Medulla oblongata (tissue), 1 donor: Measurements from ENCODE around the gene NFIX.

ENCODE experiments used
- DNase-seq: peaks from one replicate; pipeline ENCODE4 v3.0.0-alpha.2; 2015; ENCODE audit errors: extremely low spot score

NFIX gene

GRCh38 chr19:13020002-13020414, 24.7 kb downstream of the NFIX start:
- no peak for DNase-seq

GRCh38 chr19:13022111-13022858, 27.0 kb downstream of the NFIX start:
- DNase-seq: no peak

GRCh38 chr19:13022859-13023636, 27.8 kb downstream of the NFIX start:
- DNase-seq: peak; percentile 96

- peak; percentile 24 for DNase-seq
Observed at GRCh38 chr19:13023656-13024055, 28.4 kb downstream of the NFIX start.

- DNase-seq: peak; percentile 16
Observed at GRCh38 chr19:13024126-13024950, 29.1 kb downstream of the NFIX start.

- no peak for DNase-seq
Observed at GRCh38 chr19:13024951-13025697, 29.8 kb downstream of the NFIX start.

GRCh38 chr19:13025819-13026456, 30.7 kb downstream of the NFIX start:
- peak; percentile 67 for DNase-seq

GRCh38 chr19:13026462-13027370, 31.4 kb downstream of the NFIX start:
- peak; percentile 74 for DNase-seq

- DNase-seq: no peak
Observed at GRCh38 chr19:13027557-13027956, 32.3 kb downstream of the NFIX start.

GRCh38 chr19:13028027-13028426, 32.8 kb downstream of the NFIX start:
- DNase-seq: no peak

GRCh38 chr19:13029301-13029880, 34.1 kb downstream of the NFIX start:
- peak; percentile 31 for DNase-seq

- DNase-seq: peak; percentile 88
Observed at GRCh38 chr19:13029893-13030292, 34.6 kb downstream of the NFIX start.

GRCh38 chr19:13031917-13032623, 36.8 kb downstream of the NFIX start:
- peak; percentile 93 for DNase-seq

- peak; percentile 40 for DNase-seq
Observed at GRCh38 chr19:13032837-13033236, 37.6 kb downstream of the NFIX start.

- peak; percentile 81 for DNase-seq
Observed at GRCh38 chr19:13033244-13033643, 38.0 kb downstream of the NFIX start.

GRCh38 chr19:13033819-13034611, 38.7 kb downstream of the NFIX start:
- DNase-seq: peak; percentile 88

- no peak for DNase-seq
Observed at GRCh38 chr19:13034636-13035035, 39.4 kb downstream of the NFIX start.

- no peak for DNase-seq
Observed at GRCh38 chr19:13035820-13036365, 40.6 kb downstream of the NFIX start.
